Stimulated activated CD4-positive, alpha-beta T cell treated with anti-CD3 and anti-CD28 coated beads, TNF-alpha, amount 100 ng/mL, for 24 hours (primary cell): ENCODE measurements around the gene SCAF1.
A peak's percentile ranks its signal among the peaks of the same experiment; 100 is the strongest.
"Not testable (repeated sequence)": the region's sequence is repeated elsewhere in the genome, so short reads cannot be mapped to it uniquely, and the experiment has no call there.

ENCODE experiments used
- DNase-seq, 3 experiments: peaks; one replicate each; pipeline ENCODE4 v3.0.0-alpha.2; 2020; ENCODE audit warnings: low read depth in 3 of 3

The SCAF1 gene

GRCh38 chr19:49614096-49614833, 27.7 kb upstream of the SCAF1 start:
- peak in 1 of 3 experiments; percentile 14 for DNase-seq

DNA sequence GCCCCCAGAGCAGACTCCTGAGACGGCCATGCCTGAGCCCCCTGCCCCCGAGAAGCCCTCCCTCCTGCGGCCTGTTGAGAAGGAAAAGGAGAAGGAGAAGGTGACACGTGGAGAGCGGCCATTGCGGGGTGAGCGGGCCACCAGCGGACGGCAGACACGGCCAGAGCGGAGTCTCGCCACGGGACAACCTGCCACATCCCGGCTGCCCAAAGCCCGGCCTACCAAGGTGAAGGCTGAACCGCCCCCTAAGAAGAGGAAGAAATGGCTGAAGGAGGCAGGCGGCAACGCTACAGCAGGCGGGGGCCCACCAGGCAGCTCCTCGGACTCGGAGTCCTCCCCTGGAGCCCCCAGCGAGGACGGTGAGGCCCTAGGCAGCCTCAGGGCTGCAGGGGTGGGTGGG, 26.1 kb upstream of the SCAF1 start:
- DNase-seq: no peak

DNA sequence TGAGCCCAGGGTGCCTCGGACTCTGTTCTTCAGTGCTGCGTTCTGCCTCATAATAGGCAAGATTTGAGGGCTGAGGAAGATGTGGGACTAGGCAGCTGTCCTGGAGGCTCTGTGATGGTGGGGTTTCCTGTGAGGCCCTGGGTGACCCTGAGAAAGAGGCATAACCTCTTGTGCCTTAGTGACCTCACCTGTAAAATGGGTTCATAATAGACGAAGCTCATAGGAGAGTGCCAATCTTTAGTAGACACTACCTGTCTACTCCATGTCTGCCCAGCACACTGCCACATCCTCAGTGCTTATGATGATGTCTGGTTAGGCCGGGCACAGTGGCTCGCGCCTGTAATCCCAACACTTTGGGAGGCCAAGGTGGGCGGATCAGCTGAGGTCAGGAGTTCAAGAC, 25.5 kb upstream of the SCAF1 start:
- no peak for DNase-seq

- DNase-seq: no peak
These were observed 25.1 kb upstream of the SCAF1 start for GRCh38 chr19:49616945-49617344.

DNA sequence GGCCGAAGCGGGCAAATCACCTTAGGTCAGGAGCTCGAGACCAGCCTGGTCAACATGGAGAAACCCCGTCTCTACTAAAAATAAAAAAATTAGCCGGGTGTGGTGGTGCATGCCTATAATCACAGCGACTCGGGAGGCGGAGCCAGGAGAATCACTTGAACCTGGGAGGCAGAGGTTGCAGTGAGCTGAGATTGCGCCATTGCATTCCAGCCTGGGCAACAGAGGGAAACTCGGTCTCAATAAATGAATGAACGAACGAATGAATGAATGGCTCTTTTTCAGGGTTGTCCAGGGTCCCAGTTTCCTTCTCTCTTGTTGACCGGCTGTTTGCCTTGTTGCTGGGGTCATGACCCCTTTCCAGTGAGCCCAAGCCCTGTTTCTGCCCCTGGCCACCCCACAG, 24.1 kb upstream of the SCAF1 start:
- not testable (repeated sequence) for DNase-seq

GRCh38 chr19:49624967-49625910, 16.8 kb upstream of the SCAF1 start:
- no peak for DNase-seq

DNA sequence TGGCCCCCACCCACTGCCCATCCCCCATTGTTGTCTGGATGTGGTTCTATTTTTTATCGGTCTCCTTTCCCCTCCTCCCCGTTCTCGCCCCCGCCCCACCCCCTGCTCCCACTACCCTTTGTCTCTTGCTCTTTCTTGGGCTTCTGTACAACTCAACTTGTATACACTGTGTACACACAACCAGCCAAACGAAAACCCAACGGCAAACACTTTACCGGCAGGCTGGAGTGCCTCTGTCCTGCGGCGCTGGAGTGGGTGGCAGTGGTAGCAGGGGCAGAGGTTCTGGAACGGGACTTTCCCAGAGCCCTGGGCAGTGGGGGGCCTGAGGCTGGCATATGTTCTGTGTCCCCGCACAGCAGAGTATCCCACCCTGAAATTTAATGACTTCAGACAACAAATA, 15.8 kb upstream of the SCAF1 start:
- no peak for DNase-seq

DNA sequence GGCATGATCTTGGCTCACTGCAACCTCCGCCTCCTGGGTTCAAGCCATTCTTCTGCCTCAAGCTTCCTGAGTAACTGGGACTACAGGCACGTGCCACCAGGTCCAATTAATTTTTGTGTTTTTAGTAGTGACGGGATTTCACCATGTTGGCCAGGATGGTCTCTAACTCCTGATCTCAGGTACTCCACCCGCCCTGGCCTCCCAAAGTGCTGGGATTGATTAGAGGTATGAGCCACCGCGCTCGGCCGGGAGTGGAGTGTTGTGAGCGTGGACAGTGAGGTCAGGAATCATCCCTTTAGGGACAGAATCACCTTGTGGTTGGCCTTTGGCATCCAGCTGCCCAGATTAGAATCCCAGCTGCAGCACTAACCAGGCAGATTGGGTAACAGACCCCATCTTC, 12.3 kb upstream of the SCAF1 start:
- no peak for DNase-seq

DNA sequence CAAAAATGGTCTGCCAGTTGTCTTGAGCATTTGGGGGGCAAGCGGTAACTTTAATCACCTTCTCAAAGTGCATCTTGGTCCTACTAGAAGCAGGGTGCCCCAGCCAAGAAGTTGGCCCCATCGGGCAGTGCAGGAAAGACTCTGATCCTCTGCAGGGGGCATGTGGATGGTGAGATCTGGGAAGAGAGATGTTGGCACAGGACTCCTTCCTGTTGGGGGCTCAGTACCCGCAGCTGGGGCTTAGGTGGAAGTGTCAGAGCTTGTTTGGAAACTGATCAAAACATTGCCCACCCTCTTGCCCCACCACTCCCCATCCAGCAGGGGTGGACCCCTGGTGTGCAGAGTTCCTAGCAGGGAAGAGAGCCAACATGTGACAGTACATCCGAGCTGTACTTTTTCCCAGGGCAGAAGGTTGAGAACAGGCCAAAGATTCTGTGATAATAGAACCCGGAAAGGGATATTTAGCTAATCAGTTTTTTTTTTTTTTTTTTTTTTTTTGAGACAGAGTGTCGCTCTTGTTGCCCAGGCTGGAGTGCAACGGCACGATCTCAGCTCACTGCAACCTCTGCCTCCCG, 10.9 kb upstream of the SCAF1 start:
- DNase-seq: no peak

GRCh38 chr19:49631610-49632192, 10.3 kb upstream of the SCAF1 start:
- no peak for DNase-seq

DNA sequence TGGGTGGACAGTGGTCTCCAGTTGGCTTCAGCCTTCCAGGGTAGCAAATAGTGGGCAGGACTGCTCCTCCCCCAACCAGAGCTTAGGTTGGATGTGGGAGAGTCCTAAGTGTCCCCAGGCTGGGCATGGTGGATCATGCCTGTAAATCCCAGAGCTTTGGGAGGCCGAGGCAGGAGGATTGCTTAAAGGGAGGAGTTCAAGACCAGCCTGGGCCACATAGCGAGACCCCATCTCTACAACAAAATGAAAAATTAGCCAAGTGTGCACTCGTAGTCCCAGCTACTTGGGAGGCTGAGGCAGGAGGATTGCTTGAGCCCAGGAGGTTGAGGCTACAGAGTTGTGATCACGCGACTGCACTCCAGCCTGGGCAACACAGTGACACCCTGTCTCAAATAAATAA, 9.4 kb upstream of the SCAF1 start:
- no peak for DNase-seq

- DNase-seq: not testable (repeated sequence)
These were observed 8.7 kb upstream of the SCAF1 start for GRCh38 chr19:49633273-49633672.

DNA sequence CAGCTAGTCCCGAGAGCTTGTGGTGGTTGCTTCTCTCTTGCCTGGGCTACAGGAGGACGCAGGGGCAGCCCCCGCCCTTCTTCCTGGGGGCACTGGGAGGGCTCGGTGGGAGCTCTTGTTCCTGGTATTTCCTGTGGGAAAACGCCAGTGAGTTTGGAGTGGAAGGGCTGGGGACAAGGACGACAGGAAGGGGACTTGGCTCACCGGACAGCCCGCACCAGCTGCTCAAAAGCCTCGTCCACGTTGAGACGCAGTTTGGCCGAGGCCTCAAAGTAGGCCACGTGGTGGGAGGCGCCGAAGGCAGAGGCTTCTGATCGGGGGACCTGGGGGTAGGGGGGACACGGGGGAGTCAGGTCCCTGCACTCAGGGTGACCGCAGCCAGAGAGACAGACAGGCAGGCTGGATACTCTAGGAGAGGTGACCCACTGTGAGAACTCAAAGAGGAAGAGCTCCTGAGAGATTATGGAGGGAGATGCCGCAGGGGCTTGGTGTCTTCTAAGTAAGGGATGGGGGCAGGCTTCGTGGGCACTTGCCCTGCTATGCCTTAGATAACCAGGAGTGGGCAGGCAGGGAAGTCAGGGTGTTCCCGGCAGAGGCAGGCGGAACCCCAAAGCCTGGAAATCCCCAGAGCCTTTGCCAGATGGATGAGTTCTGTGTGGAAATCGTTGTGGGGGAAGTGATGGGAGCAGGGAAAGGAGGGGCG, 6.3 kb upstream of the SCAF1 start:
- no peak for DNase-seq

GRCh38 chr19:49636233-49636932, 5.6 kb upstream of the SCAF1 start:
- no peak for DNase-seq

- no peak for DNase-seq
These were observed 3.9 kb upstream of the SCAF1 start for GRCh38 chr19:49637821-49638738.

DNA sequence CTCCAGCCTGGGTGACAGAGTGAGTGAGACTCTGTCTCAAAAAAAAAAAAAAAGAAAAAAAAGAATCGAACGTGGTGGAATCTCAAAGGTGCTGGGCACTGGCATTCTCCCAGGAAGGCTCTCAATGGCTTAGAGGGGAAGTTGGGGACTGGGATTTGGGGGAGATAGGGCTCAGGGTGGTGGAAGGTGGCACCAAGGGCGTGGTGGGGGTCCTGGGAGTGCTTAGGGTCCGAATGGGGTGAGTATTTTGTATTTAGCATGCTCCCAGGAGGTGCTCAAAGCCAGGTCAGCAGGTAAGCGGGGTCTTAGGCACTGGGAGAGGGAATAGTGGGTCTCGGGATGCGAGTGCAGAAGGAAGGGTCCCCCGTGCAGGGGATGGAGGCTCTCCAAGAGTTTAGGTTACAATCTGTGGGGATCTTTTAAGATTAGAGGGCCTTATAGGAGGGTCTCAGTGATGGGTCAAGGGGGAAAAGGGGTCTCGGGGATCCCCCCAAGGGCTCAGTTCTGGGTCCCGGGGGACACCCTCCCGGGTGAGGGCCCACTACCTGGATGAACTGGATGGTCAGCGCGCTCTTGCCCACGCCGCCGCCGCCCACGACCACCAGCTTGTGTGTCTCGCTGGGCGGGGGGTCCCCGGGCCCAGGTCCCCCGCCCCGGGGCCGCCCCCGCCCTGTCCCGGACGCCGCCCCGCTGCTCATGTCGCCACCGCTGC, 2.5 kb upstream of the SCAF1 start:
- no peak for DNase-seq

- peak; percentile 99 to 100 (median 100) for DNase-seq
These were observed 1.7 kb upstream of the SCAF1 start, which contains the start of gene RRAS for GRCh38 chr19:49640113-49640898. Gene RRAS (minus strand): TSS chr19:49640143. CDS start chr19:49640098, 45 bp downstream.

DNA sequence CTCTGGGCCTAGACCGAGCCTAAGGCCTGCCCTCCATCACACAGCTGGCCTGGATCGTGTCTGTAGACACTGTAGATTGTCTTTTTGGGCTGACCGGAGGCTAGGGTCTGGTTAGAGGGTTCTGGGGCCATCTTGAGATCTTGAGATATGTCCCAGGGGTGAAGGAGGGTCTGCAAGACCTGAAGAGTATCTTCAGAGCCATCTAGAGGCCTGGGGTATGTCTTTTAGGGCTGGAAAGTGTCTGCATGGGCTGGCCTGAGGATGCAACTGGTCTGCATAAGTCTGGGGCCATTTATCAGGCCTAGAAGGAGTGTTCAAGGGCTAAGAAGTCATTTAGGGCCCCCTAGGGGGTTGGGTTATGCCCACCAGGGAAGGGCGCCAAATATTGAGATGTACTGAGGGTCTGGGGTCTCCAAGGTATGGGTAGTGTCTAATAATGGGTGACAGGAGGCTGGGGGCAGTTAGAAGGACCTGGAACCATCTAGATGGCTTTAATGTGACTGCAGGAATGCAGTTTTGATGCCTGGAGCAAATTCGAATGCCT, 555 bp downstream of the SCAF1 start:
- DNase-seq: no peak
